NK-92 treated with Interleukin-12 subunit alpha and Interleukin-12 subunit beta, amount 100 ng/mL, for 24 hours (cell line): ENCODE measurements around the gene SPON2.

Experiments used
- DNase-seq: peaks from one replicate; lab custom pipeline; 2025; lab: John Stamatoyannopoulos, UW

Gene SPON2

DNA sequence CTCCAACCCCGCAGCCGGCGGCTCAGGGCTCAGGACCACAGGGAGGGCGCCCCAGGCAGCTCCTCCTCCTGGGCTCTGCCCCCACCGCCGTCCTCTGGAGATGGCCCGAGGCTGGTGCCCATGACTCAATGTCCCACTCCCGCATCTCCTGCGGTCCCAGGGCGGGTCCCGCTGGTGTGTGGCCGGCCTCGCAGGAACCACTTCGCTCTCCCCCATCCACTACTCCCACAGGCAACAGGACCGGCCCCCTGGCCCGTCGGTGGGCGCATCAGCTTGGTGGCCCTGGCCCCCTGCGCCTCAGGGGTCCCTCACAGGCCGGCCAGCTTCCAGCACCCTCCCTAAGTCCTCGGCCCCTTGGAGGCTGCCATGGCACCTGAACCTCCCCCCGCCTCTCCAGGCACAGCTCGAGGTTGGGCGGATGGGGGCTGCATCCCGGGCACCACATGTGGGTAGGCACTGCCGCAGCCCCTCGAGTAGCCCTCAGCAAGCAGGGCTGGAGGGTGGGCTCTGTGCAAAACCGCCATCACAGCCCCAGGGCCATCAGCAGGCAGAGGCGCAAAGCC, 22.8 kb upstream of the SPON2 start:
- DNase-seq = no peak

DNA sequence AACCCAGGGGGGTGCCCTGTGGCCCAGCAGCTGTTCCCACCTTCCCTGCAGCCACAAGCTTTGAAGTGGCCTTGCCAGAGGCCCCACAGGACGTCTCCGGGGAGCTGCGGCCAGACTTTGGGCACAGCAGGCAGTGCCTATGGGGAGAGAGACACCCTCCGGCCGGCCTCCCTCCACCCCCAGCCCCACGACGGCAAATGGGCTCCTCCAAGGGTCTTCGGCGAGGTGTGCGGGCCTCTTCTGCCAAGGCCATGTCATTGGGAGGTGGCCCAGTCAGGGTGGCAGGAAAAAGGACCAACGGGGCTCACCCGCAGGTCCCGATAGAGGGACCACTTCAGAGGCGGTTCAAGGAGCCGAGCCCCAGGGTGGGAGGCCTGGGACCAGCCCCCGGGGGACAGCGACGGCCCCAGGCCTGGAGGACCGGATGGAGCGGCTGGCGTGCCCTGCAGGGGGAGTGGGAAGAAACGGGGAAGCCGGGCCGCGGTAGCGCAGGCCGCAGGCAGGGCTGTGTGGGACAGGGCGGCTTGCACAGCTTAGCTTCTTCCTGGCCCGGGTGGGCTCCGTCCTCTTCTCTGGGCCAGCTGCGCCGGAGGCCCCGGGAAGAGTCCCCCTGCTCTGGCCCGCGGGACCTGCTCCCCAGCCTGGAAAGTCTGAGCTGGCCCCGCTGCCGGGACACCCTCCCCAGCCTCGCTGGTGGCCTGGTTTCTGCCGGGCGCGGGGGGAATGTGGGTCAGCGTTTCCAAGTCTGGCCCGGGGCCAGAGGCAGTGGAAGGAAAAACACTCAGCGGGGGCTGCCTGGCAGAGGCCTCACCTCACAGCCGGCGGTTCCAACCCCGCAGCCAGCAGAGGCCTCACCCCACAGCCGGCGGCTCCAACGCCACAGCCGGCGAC, 21.9 kb upstream of the SPON2 start:
- DNase-seq = no peak

DNA sequence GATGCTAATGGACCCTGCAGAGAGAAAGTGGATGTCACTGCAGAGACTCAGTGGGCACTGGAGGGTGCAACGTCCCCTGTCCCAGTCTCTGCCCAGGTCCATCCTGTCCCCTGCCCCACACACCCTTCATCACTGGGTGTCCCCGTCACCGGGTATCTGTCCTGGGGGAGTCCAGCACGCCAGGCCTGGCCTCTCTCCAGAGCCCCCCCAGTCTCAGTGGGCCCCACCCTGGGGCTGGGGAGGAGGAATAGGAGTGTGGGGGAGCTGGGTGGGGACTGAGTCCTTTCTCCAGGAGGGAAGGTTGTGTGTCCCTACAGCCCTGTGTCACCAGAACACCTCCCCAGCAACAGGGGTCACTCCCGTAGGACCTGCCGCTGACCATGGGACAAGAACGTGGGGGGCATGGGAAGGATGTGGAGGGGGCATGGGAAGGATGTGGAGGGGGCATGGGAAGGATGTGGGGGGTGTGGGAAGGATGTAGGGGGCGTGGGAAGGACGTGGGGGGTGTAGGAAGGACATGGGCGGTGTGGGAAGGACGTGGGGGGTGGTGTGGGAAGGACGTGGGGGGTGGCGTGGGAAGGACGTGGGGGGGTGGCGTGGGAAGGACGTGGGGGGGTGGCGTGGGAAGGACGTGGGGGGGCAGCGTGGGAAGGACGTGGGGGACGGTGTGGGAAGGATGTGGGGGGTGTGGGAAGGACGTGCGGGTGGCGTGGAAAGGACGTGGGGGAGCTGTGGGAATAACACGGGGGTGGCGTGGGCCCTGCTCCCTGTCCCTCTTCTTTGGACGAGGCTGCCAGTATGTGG, 21.0 kb upstream of the SPON2 start:
- DNase-seq = no peak

DNA sequence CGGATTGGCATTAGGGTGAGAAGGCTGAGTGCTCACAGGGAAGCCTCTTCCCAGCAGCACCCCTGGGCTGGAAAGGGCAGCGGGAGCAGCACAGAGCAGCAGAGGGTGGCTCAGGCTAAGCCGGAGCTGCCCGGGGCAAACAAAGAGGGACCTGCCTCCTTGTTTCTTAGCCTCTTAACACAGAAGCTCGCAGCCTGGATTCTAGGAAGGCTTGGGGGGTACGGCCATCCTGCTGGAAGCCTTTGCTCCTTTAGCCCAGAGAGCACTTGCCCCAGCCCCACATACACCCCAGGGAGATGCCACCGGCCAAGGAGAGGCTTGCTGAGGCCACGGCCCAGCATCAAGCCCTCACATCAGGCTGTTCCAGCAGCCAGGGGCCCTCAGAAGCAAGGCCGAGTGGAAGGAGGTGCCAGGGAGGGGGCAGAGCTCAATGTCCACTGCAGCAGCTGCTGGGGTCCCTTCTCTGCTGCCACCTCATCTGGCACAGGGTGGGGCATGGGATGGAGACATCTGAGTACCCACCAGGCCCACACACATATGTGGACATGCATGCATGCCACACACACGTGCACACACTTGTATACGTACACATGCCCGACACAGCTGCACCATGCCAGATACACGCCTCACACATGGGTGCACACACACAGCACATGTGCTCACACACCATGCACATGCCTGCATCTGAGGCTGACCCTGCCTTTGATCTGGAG, 20.3 kb upstream of the SPON2 start:
- no peak for DNase-seq

GRCh38 chr4:1192091-1192492, 19.7 kb upstream of the SPON2 start:
- no peak for DNase-seq

DNA sequence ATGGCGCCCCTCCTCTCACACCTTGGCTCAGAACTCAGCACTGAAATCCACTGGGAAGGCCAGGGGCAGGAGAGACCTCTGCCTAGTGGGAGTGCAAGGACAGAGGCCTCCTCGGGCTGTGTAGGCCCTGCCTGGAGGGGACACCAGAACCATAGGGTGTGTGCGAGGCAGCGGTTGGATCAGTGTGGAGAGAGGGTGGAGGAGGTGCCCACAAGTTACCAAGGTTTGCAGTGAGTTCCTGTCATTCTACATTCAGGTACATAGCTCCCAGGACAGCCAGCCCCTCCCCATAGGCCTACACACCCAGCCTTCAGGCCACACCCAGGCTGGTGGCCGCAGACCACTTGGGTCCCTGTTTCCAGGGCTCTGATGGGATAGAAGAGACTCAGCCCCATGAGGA, 19.2 kb upstream of the SPON2 start:
- no peak for DNase-seq

DNA sequence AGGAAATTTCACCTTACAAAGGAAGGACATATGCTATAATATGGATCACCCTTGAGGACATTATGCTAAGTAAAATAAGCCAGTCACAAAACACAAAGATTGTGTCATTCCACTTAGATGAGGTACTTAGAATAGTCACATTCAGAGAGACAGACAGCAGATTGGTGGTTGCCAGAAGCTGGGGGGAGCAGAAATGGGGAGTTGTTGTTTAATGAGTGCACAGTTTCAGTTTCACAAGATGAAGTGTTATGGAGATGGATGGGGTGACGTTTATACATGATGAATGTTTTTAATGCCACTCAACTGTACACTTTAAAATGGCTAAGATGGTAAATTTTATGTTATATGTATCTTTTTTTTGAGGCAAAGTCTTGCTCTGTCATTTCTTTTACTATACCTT, 14.8 kb upstream of the SPON2 start:
- DNase-seq = no peak

GRCh38 chr4:1183985-1184773, 11.8 kb upstream of the SPON2 start:
- no peak for DNase-seq

DNA sequence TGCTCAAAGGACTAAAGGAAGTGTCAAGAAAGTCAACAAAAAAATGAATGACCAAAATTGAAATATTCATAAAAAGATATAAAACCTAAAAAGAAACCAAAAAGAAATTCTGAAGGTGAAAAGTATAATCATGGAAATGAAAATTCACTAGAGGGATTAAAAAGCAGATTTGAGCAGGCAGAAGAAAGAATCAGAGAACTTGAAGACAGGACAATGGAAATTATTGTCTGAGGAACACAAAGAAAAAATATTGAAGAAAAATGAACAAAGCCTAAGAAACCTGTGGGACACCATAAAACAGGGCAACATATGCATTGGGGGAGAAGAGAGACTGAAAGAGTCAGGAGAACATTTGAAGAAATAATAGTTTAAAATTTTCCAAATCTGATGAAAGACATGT, 9.9 kb upstream of the SPON2 start:
- DNase-seq = no peak

DNA sequence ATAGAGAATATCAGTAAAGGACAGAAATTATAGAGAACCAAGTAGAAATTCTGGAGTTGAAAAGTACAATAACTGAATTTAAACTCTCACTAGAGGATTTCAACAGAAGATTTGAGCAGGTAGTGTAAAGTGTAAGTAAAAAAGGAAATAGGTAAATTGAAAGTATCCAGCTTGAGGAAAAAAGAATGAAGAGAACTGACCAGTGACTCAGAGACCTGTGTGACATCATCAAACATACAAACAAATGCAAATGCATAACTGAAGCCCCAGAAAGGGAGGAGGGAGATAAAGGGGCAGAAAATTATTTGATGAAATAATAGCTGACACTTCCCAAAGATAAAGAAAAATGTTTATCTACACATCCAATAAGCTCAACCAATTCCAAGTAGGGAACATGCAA, 8.3 kb upstream of the SPON2 start:
- no peak for DNase-seq

GRCh38 chr4:1179976-1180375, 7.6 kb upstream of the SPON2 start:
- DNase-seq = no peak

GRCh38 chr4:1179089-1179441, 6.7 kb upstream of the SPON2 start:
- DNase-seq = no peak

DNA sequence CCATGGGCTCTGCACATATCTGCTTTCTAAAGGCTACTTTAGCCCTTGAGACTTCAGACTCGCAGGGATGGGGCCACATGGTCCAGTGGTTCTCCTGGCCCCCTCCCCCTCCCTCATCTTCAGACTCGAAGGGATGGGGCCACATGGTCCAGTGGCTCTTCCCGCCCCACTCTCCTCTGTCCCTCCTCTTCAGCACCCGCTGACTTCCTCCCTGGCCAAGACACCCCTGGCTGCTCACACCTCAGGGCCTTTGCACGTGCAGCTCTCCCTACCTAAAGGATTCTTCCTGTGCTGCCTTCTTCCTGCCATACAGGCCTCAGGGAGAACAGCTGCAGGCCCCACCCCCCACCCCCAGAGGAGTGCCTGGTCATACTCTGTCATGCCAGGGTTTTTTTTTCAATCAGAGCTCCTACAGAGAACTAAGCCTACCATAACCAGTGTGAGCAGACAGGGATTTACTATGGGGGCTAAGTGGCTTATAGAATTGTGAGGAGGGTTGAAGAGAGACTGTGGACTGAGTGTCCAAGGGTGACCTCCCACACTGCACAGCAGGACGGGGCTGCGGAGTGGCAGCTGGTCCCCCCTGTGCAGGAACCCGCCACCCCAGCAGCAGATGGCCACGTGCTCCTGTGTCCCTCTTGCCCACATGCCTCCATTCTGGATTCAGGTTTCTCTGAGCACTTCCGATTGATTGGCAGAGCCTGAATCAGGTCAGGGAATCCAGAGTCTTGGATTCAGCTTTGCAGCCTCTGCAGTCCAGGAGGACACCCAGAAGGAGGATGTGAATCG, 6.1 kb upstream of the SPON2 start:
- DNase-seq = no peak

DNA sequence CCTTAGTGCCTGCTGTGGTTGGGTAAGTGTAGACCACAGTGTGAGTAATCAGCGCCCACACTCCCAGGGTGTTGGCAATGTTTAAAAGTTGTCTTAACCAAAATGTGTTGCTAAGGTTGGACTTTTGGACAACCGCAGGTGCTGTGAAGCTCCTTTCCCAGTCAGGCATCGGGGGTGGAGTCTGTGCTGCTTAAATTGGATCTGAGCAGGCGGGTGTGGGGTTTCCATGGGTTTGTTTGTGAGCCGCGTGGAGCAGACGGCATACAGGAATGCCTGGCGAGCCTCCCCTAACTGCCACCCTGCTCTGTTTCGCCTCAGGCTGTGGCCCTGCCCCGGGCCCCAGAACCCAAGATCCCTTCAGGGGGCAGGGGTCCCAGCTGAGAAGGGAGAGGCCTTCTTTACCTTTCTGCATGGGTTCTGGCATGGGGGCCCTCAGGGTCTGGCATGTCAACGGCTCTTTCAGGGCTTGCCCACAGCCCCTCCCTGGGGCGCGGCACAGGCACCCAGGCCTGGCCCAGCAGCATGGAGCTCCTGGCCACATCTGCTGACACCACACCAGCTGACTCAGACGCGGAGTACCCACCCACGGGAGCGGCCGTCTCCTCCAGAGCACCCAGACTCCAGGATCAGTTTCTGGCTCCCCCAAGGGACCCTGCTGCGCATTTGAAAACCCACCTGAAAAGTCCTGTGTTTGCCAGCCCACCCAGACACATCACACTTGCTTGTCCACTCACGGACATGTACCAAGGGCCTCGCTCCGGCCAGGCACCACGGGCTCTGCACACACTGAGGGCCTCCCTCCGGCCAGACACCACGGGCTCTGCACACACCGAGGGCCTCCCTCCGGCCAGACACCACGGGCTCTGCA, 5.1 kb upstream of the SPON2 start:
- peak; percentile 74 for DNase-seq

GRCh38 chr4:1176398-1177273, 4.3 kb upstream of the SPON2 start:
- DNase-seq = no peak

DNA sequence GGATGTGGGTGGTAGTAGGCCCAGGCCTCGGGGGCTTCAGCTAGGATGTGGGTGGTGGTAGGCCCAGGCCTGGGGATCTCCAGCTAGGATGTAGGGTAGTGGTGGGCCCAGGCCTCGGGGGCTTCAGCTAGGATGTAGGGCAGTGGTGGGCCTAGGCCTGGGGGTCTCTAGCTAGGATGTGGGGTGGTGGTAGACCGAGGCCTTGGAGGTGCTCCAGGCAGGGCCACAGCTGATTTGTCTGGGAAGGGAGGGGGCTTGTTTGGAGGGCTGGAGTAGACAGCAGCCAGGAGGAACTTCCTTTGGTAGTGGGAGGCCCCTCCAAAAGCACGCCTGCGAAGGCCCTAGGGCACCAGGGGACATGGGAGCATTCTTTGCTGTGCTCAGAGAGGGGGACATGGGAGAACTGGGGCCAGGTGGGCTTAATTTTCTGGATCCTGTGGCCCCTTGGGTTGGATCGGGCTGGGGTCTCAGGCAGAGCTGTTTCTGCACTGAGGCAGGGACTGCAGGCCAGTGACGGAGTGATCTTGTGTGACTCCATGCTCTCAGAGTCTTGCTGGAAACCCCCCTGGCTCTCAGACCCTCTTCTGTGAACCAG, 3.3 kb upstream of the SPON2 start:
- no peak for DNase-seq

GRCh38 chr4:1174941-1175634, 2.7 kb upstream of the SPON2 start:
- no peak for DNase-seq
